NK-92 treated with Interleukin-12 subunit alpha and Interleukin-12 subunit beta, amount 100 ng/mL, for 24 hours (cell line): ENCODE results near the gene GPC6.
A peak's percentile ranks its signal among the peaks of the same experiment; 100 is the strongest.
"Not testable (repeated sequence)": the region's sequence is repeated elsewhere in the genome, so short reads cannot be mapped to it uniquely, and the experiment has no call there.

Experiments
- DNase-seq: peaks from one replicate; lab custom pipeline; 2025; lab: John Stamatoyannopoulos, UW

The GPC6 gene

GRCh38 chr13:94204946-94205345 lies 978.3 kb downstream of the GPC6 start:
- DNase-seq = no peak

DNA sequence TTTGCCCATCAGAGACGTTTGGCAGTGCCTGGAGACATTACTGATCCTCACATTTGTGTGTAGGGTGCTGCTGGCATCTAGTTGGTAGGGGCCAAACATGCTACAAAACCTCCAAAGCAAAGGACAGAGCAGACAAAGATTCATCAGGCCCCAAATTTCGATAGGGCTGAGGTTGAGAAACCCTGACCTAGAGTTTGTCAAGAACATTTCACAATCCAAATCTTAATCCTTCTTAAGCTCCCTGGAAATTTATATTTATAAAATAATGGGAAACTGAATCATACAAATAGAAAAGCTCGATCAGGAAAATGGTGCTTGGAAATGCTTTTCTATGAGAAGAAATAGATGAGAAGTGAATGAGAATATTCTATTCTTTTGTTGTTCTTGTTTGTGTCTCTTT lies 979.3 kb downstream of the GPC6 start:
- no peak for DNase-seq

- no peak for DNase-seq
These were observed 982.5 kb downstream of the GPC6 start for GRCh38 chr13:94209117-94209516.

- not testable (repeated sequence) for DNase-seq
These were observed 983.3 kb downstream of the GPC6 start for GRCh38 chr13:94209913-94210312.

GRCh38 chr13:94210816-94211215 lies 984.2 kb downstream of the GPC6 start:
- no peak for DNase-seq

GRCh38 chr13:94212196-94212595 lies 985.6 kb downstream of the GPC6 start:
- no peak for DNase-seq

DNA sequence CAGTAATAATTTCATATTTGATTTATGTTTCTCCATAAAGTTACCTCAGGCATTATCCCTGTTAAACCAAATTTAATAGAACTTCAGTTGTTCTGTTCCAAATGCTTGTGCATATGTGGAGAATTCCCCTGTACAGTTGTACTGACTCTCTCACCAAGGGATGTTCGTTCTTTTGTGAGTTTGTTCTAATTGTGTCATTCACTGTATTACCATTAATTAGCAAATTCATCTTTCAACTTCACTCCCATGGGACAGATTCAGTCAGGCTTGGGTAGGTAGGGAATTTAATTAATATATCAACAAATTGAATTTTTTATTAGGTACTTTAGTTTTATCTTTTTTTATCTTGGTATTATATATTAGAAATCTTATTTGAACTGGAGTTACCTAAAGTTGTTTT lies 987.5 kb downstream of the GPC6 start:
- no peak for DNase-seq

- no peak for DNase-seq
These were observed 988.4 kb downstream of the GPC6 start for GRCh38 chr13:94214975-94215374.

DNA sequence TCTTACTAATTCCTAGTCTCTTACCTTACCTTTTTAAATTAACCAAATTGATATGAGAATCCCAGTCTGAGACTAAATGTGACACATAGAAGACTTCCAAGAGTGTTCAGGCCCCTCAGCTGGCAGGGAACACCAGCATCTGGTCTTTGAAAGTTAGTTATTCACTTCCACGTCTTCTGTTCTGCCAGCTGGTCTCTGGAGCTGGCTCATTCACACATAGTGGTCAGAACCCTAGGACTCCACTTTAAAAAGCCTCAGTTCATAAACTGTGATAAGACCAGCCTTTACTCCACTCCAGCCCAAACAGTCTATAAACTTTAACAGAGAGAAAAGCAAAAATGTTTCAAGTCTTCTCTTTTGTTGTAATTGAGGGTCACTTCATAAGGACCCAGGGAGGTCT lies 989.9 kb downstream of the GPC6 start:
- DNase-seq = no peak

DNA sequence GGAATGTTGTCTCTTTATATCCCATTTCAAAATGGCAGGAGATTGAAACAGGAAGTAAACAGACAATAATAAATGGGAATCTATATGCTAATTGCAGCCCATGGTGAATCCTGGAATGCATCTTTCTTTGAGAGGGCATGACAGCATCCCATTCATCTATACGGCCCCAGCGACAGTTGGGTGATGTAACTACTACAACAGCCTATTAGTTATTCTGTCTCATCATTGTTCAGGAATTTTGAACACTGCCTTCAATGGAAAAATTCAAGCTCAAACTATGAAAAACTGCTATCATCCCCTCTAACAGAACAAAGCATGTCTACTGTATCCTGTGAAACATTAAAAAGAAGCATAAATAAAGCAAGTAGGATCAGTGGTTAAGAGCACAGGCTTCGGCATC lies 990.8 kb downstream of the GPC6 start:
- no peak for DNase-seq

- DNase-seq = no peak
These were observed 991.9 kb downstream of the GPC6 start for GRCh38 chr13:94218537-94218936.

- DNase-seq = no peak
These were observed 992.3 kb downstream of the GPC6 start for GRCh38 chr13:94218951-94219350.

DNA sequence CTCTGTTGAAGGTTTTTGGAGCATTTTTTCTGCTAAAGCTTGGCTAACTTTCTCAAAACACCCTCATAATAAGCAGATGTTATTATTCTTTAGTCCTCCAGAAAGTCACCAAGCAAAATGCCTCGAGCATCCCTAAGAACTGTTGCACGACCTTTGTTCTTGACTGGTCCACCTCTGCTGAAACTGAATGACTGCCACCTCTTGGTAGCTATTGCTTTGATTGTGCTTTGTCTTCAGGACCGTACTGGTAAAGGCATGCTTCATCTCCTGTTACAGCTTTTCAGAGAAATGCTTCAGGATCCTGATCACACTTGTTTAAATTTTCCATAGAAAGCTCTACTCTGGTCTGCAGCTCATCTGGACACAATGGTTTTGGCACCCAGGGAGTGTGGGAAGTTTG lies 998.1 kb downstream of the GPC6 start:
- no peak for DNase-seq

DNA sequence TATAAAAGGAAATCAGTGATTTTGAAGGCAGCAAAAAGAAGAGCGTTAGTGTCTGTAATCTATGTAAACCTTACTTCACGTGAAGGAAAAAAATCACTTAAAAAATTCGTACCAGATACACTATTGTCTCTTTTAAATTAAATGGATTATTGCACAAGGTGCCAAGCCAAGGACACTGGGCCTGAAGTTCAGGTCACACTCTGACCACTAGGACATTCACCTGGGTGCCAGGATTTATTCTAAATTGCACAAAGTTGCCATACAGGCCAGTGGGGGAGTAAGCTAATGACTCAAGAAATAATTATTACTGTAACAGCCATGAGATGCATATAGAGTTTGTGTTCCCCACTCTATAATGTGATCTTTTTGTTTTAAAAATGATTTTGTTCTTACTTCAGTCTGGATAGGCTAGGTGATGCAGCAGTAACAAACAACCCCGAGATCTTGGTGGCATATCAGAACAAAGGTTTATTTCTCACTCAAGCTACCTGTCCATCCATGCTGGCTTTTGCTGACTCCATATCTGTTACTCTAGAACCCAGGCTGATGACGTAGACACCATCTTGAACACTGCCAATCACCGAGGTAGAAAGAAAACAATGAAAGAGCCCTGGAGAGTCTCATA lies 1000.8 kb downstream of the GPC6 start:
- no peak for DNase-seq

DNA sequence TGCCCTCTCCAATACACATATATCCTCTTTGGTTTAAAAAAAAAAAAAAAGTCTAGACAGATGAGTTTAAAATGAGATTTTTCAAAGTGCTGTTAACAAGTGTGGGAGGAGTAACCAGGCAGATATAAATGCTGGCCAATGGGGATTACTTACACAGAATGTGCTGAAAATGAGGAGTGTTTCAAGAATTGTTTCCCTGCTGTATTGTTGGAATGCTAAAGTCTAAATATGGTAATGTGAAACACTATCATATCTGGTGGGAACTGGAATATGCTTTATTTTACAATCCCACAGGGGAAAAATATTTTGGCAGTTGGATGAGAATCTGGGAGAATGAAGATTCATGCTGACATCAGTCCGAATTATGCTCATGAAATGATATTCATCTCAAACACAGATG lies 1002.2 kb downstream of the GPC6 start:
- DNase-seq = no peak

GRCh38 chr13:94232161-94232950 lies 1005.7 kb downstream of the GPC6 start:
- DNase-seq = no peak

- no peak for DNase-seq
These were observed 1006.3 kb downstream of the GPC6 start for GRCh38 chr13:94232956-94233355.

DNA sequence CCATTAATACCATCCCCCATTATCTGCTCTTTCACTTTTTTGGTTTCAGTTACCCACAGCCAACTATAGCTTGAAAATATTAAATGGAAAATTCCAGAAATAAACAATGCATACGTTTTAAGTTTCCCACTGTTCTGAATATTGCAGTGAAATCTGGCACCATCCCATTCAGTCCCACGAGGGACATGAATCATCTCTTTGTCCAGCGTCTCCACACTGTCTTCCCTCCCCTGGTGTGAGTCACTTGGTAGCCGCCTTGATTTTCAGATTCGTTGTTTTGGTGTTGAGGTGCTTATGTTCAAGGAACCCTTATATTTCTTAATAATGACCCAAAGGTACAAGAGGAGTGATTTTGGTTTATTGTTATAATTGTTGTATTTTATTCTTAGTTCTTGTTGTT lies 1006.8 kb downstream of the GPC6 start:
- peak; percentile 2 for DNase-seq

DNA sequence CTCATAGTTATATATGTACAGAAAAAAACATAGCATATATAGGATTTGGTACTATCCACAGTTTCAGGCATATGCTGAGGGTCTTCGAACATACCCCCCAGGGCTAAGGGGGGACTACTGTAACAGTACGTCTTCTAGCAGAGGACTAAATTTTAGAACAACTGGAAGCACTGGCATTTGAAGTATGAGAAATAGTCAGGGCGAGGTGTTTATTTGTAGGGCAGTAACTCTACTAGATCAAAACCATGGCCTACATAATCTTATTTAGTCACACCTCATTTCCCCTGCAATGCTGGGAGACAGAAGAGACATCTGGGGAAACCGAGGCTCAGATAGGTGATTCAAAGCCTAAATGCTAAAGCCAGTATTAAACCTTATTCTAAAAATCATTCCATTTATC lies 1007.2 kb downstream of the GPC6 start:
- DNase-seq = no peak

- no peak for DNase-seq
These were observed 1008.1 kb downstream of the GPC6 start for GRCh38 chr13:94234738-94235137.

GRCh38 chr13:94236132-94236531 lies 1009.5 kb downstream of the GPC6 start:
- DNase-seq = no peak

DNA sequence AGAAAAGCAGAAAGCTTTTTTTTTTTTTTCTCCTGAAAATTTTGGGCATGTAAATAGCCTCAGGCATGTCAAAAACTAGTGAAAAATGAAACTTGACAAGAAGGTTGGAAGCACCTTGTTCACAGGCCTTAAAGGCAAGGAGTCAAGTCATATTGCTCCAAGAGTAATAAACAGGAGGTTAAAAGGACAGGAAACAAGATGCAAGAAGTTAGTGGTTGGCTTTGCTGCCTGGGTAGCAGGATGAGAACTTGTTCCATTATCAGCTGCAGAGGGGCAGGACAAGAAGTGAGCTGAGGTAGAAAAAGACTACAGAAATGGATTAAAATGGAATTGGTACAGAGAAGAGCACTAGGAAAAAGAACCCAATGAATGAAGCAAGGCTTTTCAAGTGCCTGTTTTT lies 1010.3 kb downstream of the GPC6 start:
- DNase-seq = no peak

DNA sequence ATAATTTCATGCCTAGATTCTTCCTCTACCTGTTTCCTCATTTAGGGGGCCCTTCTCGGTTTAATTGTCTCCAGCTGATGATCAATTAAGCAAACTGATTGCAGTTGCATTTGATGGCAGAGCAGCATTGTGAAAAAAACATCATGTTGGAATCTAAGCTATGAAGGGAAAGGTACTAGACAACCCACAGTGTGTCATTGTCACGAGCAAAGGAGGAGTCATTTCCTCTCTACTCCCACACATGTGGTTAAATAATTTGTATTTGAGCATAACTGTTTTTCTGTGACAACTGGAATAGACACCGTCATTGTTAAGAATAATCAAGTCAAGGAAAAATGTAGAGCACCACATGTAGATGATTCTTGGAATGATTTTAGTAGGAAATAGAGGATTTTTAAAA lies 1012.5 kb downstream of the GPC6 start:
- DNase-seq = no peak

GRCh38 chr13:94242554-94242953 lies 1015.9 kb downstream of the GPC6 start:
- no peak for DNase-seq
